IPS-18a (cell line): ENCODE results near the gene SCN9A.
"Not testable (repeated sequence)": the region's sequence is repeated elsewhere in the genome, so short reads cannot be mapped to it uniquely, and the experiment has no call there.

Source experiments
- H3K27ac ChIP-seq: one replicate; pipeline ENCODE4 v1.5.1; 2013; ENCODE audit warnings: low read length
- H3K27me3 ChIP-seq: one replicate; pipeline ENCODE4 v1.6.1; 2013; ENCODE audit warnings: mild to moderate bottlenecking, low read length; ENCODE audit not compliant: control insufficient read depth, insufficient read depth
- H3K36me3 ChIP-seq: one replicate; pipeline ENCODE4 v1.6.1; 2013; ENCODE audit warnings: low read depth, low read length; ENCODE audit not compliant: control insufficient read depth
- H3K4me1 ChIP-seq: one replicate; pipeline ENCODE4 v1.6.1; 2013; ENCODE audit warnings: low read depth, low read length; ENCODE audit not compliant: control insufficient read depth
- H3K4me3 ChIP-seq: one replicate; pipeline ENCODE4 v1.5.1; 2013; ENCODE audit warnings: low read length
- H3K9ac ChIP-seq: one replicate; pipeline ENCODE4 v1.6.1; 2013; ENCODE audit warnings: mild to moderate bottlenecking, low read length, moderate library complexity
- H3K9me3 ChIP-seq: one replicate; pipeline ENCODE4 v1.6.1; 2013; ENCODE audit warnings: low read depth, low read length; ENCODE audit not compliant: control insufficient read depth

SCN9A gene

DNA sequence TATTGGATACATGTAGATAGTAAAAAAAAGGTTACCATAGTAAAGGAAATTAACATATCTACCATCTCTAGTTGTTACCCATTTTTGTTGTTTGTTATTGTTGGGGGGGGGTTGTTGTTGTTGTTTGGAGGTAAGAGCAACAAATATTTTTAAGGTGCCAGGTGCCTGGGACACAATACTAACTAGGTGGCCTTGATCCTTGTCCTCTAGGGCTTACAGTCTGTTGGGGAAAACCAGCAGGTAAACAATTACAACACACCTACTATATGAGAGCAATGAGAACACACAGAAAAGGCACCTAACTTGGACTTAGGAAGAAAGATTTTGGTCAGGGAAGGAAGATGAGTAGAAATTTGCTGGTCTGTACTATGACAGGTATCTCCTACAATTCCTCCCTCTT is 46.3 kb downstream of the SCN9A start:
- no peaks in the 10 kb centered on the region for H3K36me3 ChIP-seq
- no peaks in the 10 kb centered on the region for H3K27me3 ChIP-seq
- no peak overlapping the region for H3K9ac ChIP-seq
- no peaks in the 10 kb centered on the region for H3K4me1 ChIP-seq
- no peaks in the 10 kb centered on the region for H3K9me3 ChIP-seq
- H3K4me3 ChIP-seq, result no peak overlapping the region
- H3K27ac ChIP-seq, result no peak overlapping the region

DNA sequence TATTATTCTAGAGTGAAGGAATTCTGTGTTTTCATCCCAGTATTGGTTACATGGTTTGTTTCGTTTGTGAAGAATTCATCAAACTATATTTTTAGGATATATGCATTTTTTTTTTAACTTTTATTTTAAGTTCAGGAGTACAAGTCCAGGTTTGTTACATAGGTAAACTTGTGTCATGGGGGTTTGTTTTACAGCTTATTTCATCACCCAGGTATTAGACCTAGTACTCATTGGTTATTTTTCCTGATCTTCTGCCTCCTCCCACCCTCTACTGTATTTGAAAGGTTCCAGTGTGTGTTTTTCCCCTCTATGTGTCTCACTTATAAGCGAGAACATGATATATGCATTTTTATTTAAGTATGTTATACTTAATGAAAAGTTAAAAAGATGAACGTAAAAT is 47.6 kb downstream of the SCN9A start:
- Histone ChIP-seq H3K4me3 (no peak overlapping the region), H3K9ac (no peak overlapping the region), H3K9me3 (no peaks in the 10 kb centered on the region), H3K27me3 (no peaks in the 10 kb centered on the region), H3K36me3 (no peaks in the 10 kb centered on the region), H3K4me1 (no peaks in the 10 kb centered on the region), H3K27ac (no peak overlapping the region)

DNA sequence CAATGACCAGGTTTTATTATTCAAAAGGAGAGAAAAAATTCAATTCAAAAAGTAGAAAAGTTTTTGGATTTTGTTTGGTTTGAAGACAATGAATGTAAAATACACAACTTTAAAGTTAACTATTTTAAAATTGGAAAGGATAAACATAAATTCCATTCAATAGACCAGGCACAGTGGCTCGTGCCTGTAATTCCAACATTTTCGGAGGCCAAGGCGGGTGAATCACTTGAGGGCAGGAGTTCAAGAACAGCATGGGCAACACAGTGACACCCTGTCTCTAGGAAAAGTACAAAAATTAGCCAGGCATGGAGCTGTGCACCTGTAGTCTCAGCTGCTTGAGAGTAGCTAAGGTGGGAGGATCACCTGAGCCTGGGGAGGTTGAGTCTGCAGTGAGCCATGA is 54.7 kb downstream of the SCN9A start:
- Histone ChIP-seq H3K27ac (no peak overlapping the region), H3K27me3 (no peaks in the 10 kb centered on the region), H3K4me3 (no peak overlapping the region), H3K9me3 (no peaks in the 10 kb centered on the region), H3K36me3 (no peaks in the 10 kb centered on the region), H3K4me1 (no peaks in the 10 kb centered on the region), H3K9ac (no peak overlapping the region)

DNA sequence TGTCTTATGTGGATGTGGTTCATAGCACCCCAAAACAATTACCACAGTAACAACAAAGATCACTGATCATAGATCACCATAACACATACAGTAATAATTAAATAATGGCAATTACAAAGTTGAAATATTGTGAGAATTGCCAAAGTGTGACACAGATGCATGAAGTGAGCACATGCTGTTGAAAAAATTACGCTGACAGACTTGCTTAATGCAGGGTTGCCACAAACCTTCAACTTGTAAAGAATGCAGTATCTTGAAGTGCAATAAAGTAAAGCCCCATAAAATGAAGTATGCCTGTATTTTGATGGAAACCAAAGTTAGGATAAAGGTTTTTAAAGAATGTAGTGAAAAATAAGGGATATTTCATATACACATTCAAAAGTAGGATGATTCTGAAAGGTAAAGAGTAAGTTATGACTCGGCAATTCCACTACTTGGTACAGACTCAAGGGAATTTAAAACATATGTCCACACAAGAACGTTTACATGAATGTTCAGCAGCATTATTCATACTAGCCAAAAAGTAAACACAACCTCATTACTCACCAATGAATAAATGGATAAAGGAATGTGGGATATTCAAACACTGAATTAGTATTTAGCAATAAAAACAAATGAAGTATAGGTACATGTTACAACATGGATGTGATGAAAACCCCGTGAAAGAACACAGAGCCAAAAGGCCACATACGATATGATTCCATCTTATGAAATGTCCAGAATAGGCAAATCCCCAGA is 61.6 kb downstream of the SCN9A start:
- Histone ChIP-seq H3K9me3 (no peaks in the 10 kb centered on the region), H3K27me3 (no peaks in the 10 kb centered on the region), H3K36me3 (no peaks in the 10 kb centered on the region), H3K27ac (no peak overlapping the region), H3K4me1 (no peaks in the 10 kb centered on the region), H3K9ac (no peak overlapping the region), H3K4me3 (no peak overlapping the region)

DNA sequence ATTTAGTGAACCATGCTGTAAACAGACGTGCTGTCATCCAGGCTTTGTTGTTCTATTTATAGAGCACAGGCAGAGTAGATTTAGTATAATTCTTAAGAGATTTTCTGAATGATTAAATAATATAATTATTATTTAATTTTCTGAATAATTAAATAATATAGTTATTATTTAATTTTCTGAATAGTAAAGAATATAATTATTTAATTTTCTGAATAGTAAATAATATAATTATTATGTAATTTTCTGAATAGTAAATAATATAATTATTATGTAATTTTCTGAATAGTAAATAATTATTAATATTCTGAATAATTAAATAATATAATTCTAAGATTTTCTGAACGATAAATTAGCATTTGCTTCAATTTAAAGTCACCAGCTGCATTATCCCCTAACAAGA is 62.9 kb downstream of the SCN9A start:
- not testable (repeated sequence) for H3K36me3 ChIP-seq, H3K9me3 ChIP-seq, H3K9ac ChIP-seq, H3K4me3 ChIP-seq, H3K4me1 ChIP-seq, H3K27me3 ChIP-seq, H3K27ac ChIP-seq

DNA sequence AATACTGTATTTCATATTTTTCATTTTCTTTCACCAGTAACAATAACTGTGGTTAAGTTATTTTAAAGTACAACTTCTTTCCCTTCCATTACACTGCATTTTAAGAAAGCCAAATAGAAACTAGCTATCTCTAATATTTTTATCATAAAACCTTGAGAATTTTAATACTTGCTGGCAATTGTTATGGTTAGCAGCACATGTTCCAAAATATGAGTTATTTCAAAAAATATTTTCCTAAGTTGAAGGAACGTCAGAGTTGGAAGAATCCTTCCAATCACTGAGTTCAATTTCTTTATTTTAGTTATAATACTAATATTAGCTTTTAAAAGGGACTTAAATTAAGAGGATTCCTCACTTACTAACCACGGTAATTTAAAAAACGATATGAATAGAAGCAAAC is 68.4 kb downstream of the SCN9A start:
- H3K27ac ChIP-seq, result no peak overlapping the region
- H3K4me1 ChIP-seq, result no peaks in the 10 kb centered on the region
- no peaks in the 10 kb centered on the region for H3K27me3 ChIP-seq
- H3K9ac ChIP-seq, result no peak overlapping the region
- no peaks in the 10 kb centered on the region for H3K9me3 ChIP-seq
- H3K36me3 ChIP-seq, result no peaks in the 10 kb centered on the region
- H3K4me3 ChIP-seq, result no peak overlapping the region

DNA sequence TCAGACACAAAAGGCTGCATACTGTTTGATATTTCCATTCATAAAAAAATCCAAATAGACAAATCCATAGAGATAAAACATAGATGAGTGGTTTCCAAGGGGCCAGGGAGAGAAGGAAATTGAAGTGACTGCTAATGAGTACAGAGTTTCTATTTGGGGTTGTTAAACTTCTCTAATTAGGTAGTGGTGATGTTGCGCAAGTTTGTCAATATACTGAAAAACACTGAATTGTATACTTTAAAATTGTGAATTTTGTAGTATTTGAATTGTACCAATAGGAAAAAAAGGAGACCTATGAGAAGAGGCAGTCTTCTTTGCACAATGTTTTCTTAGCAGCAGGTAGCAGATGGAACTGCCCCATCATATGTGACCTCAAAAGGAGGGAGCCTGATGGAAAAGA is 71.1 kb downstream of the SCN9A start:
- no peak overlapping the region for H3K4me3 ChIP-seq
- no peak overlapping the region for H3K9ac ChIP-seq
- no peak overlapping the region for H3K27ac ChIP-seq
- no peaks in the 10 kb centered on the region for H3K36me3 ChIP-seq
- no peaks in the 10 kb centered on the region for H3K4me1 ChIP-seq
- no peaks in the 10 kb centered on the region for H3K9me3 ChIP-seq
- no peaks in the 10 kb centered on the region for H3K27me3 ChIP-seq

DNA sequence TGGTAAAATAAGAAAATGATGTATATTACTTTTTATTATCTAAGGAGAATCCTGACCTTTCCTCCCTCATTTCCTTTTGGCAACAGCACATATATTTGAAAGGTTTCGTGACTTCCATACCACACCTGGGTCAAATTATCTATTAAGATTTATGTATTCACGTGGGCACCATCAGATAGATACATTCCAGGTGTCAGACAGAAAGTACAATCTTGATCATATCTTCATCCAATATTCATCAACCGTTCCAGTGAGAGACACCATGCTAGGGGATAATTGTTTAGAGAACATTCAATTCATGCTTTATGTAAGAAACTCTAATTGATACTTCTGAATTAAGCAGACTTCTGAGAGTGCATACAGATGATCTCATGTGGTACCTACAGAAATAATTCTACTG is 73.7 kb downstream of the SCN9A start:
- Histone ChIP-seq H3K9ac (no peak overlapping the region), H3K36me3 (no peaks in the 10 kb centered on the region), H3K9me3 (no peaks in the 10 kb centered on the region), H3K4me3 (no peak overlapping the region), H3K27me3 (no peaks in the 10 kb centered on the region), H3K4me1 (no peaks in the 10 kb centered on the region), H3K27ac (no peak overlapping the region)

DNA sequence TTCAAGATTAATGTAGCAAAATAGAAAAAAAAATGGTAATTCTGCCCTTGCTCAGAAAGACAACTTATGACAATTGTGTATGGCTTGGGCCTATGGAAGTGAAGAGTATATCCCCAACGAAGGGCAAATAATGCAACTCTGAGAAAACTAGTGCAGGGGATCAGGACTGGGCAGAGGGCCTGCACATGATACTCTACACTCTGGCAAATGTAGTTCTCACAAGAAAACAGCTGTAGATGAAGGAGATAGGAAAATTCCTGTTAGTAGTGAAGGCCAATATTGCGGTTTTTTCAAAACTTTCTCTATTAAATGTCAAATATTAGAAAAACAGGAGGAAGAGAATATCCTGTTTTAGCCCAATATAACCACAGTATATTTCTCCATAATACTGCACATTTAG is 77.8 kb downstream of the SCN9A start:
- Histone ChIP-seq H3K4me1 (no peaks in the 10 kb centered on the region), H3K4me3 (no peak overlapping the region), H3K36me3 (no peaks in the 10 kb centered on the region), H3K9me3 (no peaks in the 10 kb centered on the region), H3K9ac (no peak overlapping the region), H3K27ac (no peak overlapping the region), H3K27me3 (no peaks in the 10 kb centered on the region)

DNA sequence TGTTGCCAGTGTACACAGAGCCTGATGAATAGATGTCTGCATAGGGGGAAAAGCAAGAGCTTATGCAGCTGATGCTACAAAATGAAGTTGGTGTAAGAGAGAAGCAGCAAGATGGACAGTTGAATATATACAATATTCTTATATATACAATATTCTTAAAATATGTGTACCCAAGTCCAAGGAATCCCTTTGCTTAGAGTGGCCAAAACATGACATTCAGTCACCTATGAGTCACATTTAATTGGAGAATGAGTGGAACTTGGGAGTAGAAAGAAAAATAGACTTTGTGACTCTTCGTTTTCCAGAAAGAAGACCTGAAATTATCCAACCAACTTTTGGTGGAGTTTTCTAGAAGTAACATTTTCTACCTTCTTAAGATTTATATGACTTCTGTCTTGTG is 81.8 kb downstream of the SCN9A start:
- Histone ChIP-seq H3K9me3 (no peaks in the 10 kb centered on the region), H3K9ac (no peak overlapping the region), H3K27ac (no peak overlapping the region), H3K4me1 (no peaks in the 10 kb centered on the region), H3K4me3 (no peak overlapping the region), H3K36me3 (no peaks in the 10 kb centered on the region), H3K27me3 (no peaks in the 10 kb centered on the region)

DNA sequence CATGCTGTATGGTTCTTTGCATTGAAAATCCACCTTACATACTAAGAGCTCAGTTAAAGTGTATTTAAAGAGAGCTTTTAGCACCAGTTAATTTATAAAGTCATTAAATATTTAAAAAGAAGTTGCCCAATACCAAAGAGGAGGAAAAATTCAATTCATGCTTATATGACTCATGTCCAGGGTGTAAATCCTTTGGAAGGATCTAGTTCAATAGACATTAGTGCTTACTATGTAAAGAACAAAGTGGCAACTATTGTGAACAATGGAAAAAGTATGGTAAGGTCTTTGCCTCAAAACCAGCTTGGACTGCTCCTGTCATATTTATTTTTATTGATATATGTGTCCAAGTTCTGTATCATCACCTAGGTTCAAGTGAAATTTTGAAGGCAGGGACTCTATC is 90.5 kb downstream of the SCN9A start:
- Histone ChIP-seq H3K4me1 (no peaks in the 10 kb centered on the region), H3K27me3 (no peaks in the 10 kb centered on the region), H3K27ac (no peak overlapping the region), H3K9me3 (no peaks in the 10 kb centered on the region), H3K9ac (no peak overlapping the region), H3K36me3 (no peaks in the 10 kb centered on the region), H3K4me3 (no peak overlapping the region)

DNA sequence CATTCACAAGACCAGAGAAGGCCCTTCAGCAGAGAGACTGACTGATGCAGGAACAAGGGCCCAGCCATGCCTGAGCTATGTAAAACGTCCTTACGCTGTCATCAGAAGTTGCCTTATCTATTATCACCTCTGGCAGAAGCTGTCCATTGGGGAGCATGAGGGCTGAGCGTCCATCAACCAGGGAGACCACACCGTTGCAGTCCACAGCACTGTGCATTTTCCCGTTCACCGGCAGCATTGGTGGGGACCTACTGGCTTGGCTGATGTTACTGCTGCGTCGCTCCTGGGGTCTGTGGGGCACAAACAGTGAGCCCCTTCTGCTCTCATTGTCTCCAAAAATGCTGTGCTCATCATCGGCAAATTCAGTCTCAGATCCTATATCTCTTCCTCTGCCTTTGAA is 91.4 kb downstream of the SCN9A start:
- no peaks in the 10 kb centered on the region for H3K36me3 ChIP-seq
- H3K4me1 ChIP-seq, result no peaks in the 10 kb centered on the region
- H3K4me3 ChIP-seq, result no peak overlapping the region
- no peaks in the 10 kb centered on the region for H3K27me3 ChIP-seq
- no peak overlapping the region for H3K27ac ChIP-seq
- H3K9ac ChIP-seq, result no peak overlapping the region
- no peaks in the 10 kb centered on the region for H3K9me3 ChIP-seq
